Smooth muscle cell (in vitro differentiated cells): Measurements from ENCODE around the gene PRCD. TPM values are rescaled to one million over a fixed set of nuclear protein-coding genes. Genes with fewer than 3 reads are reported as not detected.

Source experiments
- DNase-seq: peaks from one replicate; lab custom pipeline; 2025; ENCODE audit not compliant: unreplicated experiment; lab: John Stamatoyannopoulos, UW
- H2AFZ ChIP-seq: fragments of 200-600 bp; sonication (generic); 2 replicates; pipeline ENCODE4 v1.6.0; 2016; ENCODE audit warnings: antibody characterized with exemption, low read depth, mild to moderate bottlenecking
- H3F3A ChIP-seq: fragments of 200-600 bp; sonication (generic); 2 replicates; pipeline ENCODE4 v1.6.0; 2017; ENCODE audit warnings: antibody characterized with exemption, low read depth
- H3K27ac ChIP-seq: fragments of 200-600 bp; sonication (generic); 2 replicates; pipeline ENCODE4 v1.5.1; 2016; ENCODE audit warnings: low read depth, mild to moderate bottlenecking
- H3K27me3 ChIP-seq: fragments of 200-600 bp; sonication (generic); 2 replicates; pipeline ENCODE4 v1.6.1; 2016; ENCODE audit warnings: low read depth, mild to moderate bottlenecking
- H3K36me3 ChIP-seq: fragments of 200-600 bp; sonication (generic); 2 replicates; pipeline ENCODE4 v1.5.1; 2016; ENCODE audit warnings: low read depth
- H3K4me1 ChIP-seq: fragments of 200-600 bp; sonication (generic); 2 replicates; pipeline ENCODE4 v1.5.1; 2016; ENCODE audit warnings: low read depth
- H3K4me2 ChIP-seq: fragments of 200-600 bp; sonication (generic); 2 replicates; pipeline ENCODE4 v1.6.0; 2016; ENCODE audit warnings: mild to moderate bottlenecking
- H3K4me3 ChIP-seq: fragments of 200-600 bp; sonication (generic); 2 replicates; pipeline ENCODE4 v1.5.1; 2016; ENCODE audit warnings: mild to moderate bottlenecking
- H3K79me2 ChIP-seq: fragments of 200-600 bp; sonication (generic); 2 replicates; pipeline ENCODE4 v1.6.0; 2016; ENCODE audit warnings: low read depth, mild to moderate bottlenecking
- H3K9ac ChIP-seq: fragments of 200-600 bp; sonication (generic); 2 replicates; pipeline ENCODE4 v1.6.0; 2016; ENCODE audit warnings: low read depth
- H3K9me3 ChIP-seq: fragments of 200-600 bp; sonication (generic); replicated peaks from 2 replicates; pipeline ENCODE4 v1.5.1; 2016; ENCODE audit warnings: low read depth
- H4K20me1 ChIP-seq: fragments of 200-600 bp; sonication (generic); 2 replicates; pipeline ENCODE4 v1.6.0; 2016; ENCODE audit warnings: low read depth
- WGBS: methylation state at CpG from one replicate; pipeline ENCODE4 v1.1.7; 2016; ENCODE audit warnings: low lambda C conversion rate; 5-methylcytosine and 5-hydroxymethylcytosine counted together
- polyA plus RNA-seq: library from polyadenylated mRNA; unstranded; fragments of >200 nt; fragmentation: Nextera tagmentation; extraction: Ambion mirVana; gene quantifications from 2 replicates; pipeline ENCODE4 v1.2.1, GENCODE V29; 2016
- total RNA-seq: library from RNA; depleted of rRNA; stranded (reverse); fragments of >200 nt; gene quantifications from 2 replicates; pipeline ENCODE4 v1.2.3, GENCODE V29; 2014
- TF ChIP-seq, protein P1 (sequence below): fragments of 200-600 bp; sonication (generic); IDR thresholded peaks from 2 replicates; pipeline ENCODE4 v1.5.1; 2017; ENCODE audit warnings: borderline replicate concordance, mild to moderate bottlenecking, antibody characterized with exemption; ENCODE audit not compliant: insufficient read depth, poor library complexity, severe bottlenecking

The PRCD gene
- total and polyA plus RNA-seq, 2 experiments from 2014 or later = 0.31 to 5.8 TPM

DNA sequence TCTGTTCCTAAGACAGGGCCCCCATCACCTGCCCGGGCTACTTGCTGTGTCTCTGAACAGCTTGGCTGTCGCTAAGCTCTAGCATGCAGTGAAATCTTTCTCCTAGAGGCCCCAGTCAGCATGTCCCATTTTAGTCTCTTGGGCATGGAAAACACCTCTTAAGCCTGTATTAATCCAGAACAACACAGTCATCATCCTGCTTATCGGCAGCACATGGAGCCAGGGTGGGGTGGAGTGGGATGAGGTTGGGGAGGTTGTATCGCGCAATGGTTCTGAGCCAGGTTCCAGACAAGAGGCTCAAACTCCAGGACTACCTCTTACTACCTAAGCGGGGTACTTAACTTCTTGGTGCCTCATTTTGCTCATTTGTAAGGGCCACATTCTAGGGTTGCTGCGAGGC lies 38.0 kb downstream of the PRCD start:
- Histone ChIP-seq H3K27ac (no peak overlapping the region), H3K9me3 (no peaks in the 10 kb centered on the region), H3K27me3 (peaks cover 7% of the 10 kb centered on the region), H3K79me2 (no peaks in the 10 kb centered on the region), H3K9ac (no peak overlapping the region), H4K20me1 (no peaks in the 10 kb centered on the region), H3K36me3 (no peaks in the 10 kb centered on the region), H2AFZ (no peak overlapping the region), H3F3A (peaks cover 4% of the 10 kb centered on the region), H3K4me1 (no peaks in the 10 kb centered on the region), H3K4me3 (no peak overlapping the region), H3K4me2 (no peak overlapping the region)
- no peak for DNase-seq
- WGBS = 94% methylated on average over 7 of the region's 7 CpGs
- TF ChIP-seq, protein P1, sequence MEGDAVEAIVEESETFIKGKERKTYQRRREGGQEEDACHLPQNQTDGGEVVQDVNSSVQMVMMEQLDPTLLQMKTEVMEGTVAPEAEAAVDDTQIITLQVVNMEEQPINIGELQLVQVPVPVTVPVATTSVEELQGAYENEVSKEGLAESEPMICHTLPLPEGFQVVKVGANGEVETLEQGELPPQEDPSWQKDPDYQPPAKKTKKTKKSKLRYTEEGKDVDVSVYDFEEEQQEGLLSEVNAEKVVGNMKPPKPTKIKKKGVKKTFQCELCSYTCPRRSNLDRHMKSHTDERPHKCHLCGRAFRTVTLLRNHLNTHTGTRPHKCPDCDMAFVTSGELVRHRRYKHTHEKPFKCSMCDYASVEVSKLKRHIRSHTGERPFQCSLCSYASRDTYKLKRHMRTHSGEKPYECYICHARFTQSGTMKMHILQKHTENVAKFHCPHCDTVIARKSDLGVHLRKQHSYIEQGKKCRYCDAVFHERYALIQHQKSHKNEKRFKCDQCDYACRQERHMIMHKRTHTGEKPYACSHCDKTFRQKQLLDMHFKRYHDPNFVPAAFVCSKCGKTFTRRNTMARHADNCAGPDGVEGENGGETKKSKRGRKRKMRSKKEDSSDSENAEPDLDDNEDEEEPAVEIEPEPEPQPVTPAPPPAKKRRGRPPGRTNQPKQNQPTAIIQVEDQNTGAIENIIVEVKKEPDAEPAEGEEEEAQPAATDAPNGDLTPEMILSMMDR = no peak

DNA sequence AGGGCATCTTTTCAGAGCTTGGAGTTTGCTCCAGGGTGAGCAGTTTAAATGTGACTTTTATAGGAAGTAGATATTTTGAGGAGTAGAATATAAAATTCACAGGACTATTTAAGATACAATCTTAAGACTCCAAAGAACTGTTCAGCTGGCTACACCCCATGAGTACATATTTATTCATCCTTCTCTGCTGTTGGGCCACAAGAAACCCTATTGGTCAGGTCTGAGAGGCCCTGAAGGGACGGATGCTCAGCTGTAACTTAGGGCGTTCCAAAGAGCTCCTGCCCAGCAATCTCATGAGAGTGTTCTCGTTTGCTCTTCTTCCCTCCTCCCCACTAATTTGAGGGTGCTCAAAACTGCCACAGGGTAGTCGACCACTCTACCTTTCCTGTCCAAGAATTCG lies 38.5 kb downstream of the PRCD start:
- Histone ChIP-seq H3K36me3 (no peaks in the 10 kb centered on the region), H3K9me3 (no peaks in the 10 kb centered on the region), H3F3A (peaks cover 4% of the 10 kb centered on the region), H4K20me1 (no peaks in the 10 kb centered on the region), H2AFZ (no peak overlapping the region), H3K79me2 (no peaks in the 10 kb centered on the region), H3K27me3 (peaks cover 9% of the 10 kb centered on the region), H3K4me2 (no peak overlapping the region), H3K27ac (no peak overlapping the region), H3K9ac (no peak overlapping the region), H3K4me3 (no peak overlapping the region), H3K4me1 (no peaks in the 10 kb centered on the region)
- no peak for DNase-seq
- 90% methylated on average over 5 of the region's 5 CpGs for WGBS
- TF ChIP-seq, protein P1 = no peak

- TF ChIP-seq, protein P1 = no peak
- H3K27ac ChIP-seq = no peak overlapping the region
These were observed 39.4 kb downstream of the PRCD start for GRCh38 chr17:76579281-76579680.

DNA sequence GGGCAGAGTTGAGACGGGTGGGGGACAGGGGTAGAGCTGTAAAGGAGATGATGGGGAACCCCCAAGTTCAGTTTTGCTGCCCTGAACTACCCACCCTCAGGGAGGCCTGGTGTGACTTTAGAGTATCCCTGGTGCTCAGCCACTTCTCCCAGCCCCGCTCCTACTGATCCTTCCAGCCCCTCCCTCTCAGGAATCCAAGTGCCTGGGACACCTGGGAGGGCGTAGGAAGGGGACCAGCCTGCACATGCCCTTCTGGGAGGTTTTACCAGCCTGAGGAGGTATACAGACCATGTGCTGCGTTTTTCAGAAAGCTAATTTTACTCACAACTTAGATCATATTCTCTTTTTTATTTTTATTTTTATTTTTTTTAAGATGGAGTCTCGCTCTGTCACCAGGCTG lies 41.7 kb downstream of the PRCD start:
- peaks cover 17% of the 10 kb centered on the region for H3K4me1 ChIP-seq
- no peak overlapping the region for H2AFZ ChIP-seq
- H3K4me3 ChIP-seq = no peak overlapping the region
- no peaks in the 10 kb centered on the region for H3K79me2 ChIP-seq
- H3K27ac ChIP-seq = no peak overlapping the region
- H3K4me2 ChIP-seq = no peak overlapping the region
- 81% methylated on average over 4 of the region's 5 CpGs for WGBS
- H3K27me3 ChIP-seq = peaks cover 39% of the 10 kb centered on the region
- TF ChIP-seq, protein P1 = no peak
- DNase-seq = no peak
- H3K9me3 ChIP-seq = no peaks in the 10 kb centered on the region
- H3K9ac ChIP-seq = no peak overlapping the region
- no peaks in the 10 kb centered on the region for H4K20me1 ChIP-seq
- peaks cover 4% of the 10 kb centered on the region for H3F3A ChIP-seq
- H3K36me3 ChIP-seq = no peaks in the 10 kb centered on the region

More at GRCh38 chr17:76579281-76579680, 39.4 kb downstream of the PRCD start:
- Histone ChIP-seq H3K4me3 (no peak overlapping the region), H3K36me3 (no peaks in the 10 kb centered on the region), H3K4me1 (no peaks in the 10 kb centered on the region), H3K27me3 (peaks cover 17% of the 10 kb centered on the region), H3K9ac (no peak overlapping the region), H3K79me2 (no peaks in the 10 kb centered on the region), H2AFZ (no peak overlapping the region), H4K20me1 (no peaks in the 10 kb centered on the region), H3K4me2 (no peak overlapping the region), H3K9me3 (no peaks in the 10 kb centered on the region), H3F3A (peaks cover 4% of the 10 kb centered on the region)
- 98% methylated on average over 2 of the region's 2 CpGs for WGBS
- no peak for DNase-seq
